Retinal pigment epithelial cell (primary cell): Measurements from ENCODE around the gene C4B.
"Not testable (repeated sequence)": the region's sequence is repeated elsewhere in the genome, so short reads cannot be mapped to it uniquely, and the experiment has no call there.

Source experiments
- DNase-seq: peaks from one replicate; pipeline ENCODE4 v3.0.0-alpha.2; 2010; ENCODE audit warnings: low read depth
- H3K4me3 ChIP-seq: 2 replicates; pipeline ENCODE4 v1.5.1; 2011; ENCODE audit warnings: mild to moderate bottlenecking, low read length, control low read depth, moderate library complexity
- TF ChIP-seq, protein P1 (sequence below): conservative IDR thresholded peaks from 2 replicates; pipeline ENCODE4 v1.5.1; 2011; ENCODE audit warnings: low read depth, low read length, control low read depth, inconsistent platforms

Gene C4B

DNA sequence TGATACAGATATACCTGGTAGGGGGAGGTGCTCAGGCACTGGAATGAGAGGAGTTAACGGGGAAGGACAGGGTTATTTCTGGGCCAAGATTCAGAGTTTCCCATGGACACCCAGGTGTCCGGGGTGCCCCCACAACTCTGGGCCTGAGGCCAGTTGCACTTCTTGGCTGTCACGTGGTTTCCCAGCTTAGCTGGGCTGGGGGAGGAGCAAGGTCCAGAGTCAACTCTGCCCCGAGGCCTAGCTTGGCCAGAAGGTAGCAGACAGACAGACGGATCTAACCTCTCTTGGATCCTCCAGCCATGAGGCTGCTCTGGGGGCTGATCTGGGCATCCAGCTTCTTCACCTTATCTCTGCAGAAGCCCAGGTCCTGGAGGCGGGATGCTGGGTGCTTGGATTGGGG is at the start of gene C4B:
TSS of gene C4B (plus strand) at position 249 of the 400 bp plus-strand sequence. CDS start at position 300, 51 bp downstream.
- H3K4me3 ChIP-seq, DNase-seq: not testable (repeated sequence)

DNA sequence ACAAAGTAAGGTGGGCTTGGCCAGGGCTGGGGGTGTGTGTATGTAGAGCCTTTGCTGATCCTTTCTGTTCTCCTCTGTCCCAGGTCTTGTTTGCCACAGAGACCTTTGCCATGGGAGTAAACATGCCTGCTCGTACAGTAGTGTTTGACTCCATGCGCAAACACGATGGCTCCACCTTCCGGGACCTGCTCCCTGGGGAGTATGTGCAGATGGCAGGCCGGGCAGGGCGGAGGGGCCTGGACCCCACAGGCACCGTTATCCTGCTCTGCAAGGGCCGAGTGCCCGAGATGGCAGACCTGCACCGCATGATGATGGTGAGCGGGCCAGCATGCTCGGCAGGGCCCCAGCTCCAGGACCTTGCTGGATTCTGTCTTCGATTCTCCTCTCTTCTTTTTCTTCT is 48.9 kb upstream of the C4B start:
- TF ChIP-seq, protein P1, sequence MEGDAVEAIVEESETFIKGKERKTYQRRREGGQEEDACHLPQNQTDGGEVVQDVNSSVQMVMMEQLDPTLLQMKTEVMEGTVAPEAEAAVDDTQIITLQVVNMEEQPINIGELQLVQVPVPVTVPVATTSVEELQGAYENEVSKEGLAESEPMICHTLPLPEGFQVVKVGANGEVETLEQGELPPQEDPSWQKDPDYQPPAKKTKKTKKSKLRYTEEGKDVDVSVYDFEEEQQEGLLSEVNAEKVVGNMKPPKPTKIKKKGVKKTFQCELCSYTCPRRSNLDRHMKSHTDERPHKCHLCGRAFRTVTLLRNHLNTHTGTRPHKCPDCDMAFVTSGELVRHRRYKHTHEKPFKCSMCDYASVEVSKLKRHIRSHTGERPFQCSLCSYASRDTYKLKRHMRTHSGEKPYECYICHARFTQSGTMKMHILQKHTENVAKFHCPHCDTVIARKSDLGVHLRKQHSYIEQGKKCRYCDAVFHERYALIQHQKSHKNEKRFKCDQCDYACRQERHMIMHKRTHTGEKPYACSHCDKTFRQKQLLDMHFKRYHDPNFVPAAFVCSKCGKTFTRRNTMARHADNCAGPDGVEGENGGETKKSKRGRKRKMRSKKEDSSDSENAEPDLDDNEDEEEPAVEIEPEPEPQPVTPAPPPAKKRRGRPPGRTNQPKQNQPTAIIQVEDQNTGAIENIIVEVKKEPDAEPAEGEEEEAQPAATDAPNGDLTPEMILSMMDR: no peak

GRCh38 chr6:31966506-31966905 is 48.1 kb upstream of the C4B start:
- TF ChIP-seq, protein P1: no peak
- H3K4me3 ChIP-seq: no peak overlapping the region
- no peak for DNase-seq

More for the DNA sequence above, 48.9 kb upstream of the C4B start:
- no peak for DNase-seq
- no peak overlapping the region for H3K4me3 ChIP-seq

- DNase-seq: no peak
- TF ChIP-seq, protein P1: no peak
- H3K4me3 ChIP-seq: no peak overlapping the region
Measured at GRCh38 chr6:31966997-31967925, 47.3 kb upstream of the C4B start.

GRCh38 chr6:31967926-31968320 is 46.7 kb upstream of the C4B start:
- no peak for DNase-seq
- TF ChIP-seq, protein P1: no peak
- no peak overlapping the region for H3K4me3 ChIP-seq

GRCh38 chr6:31968326-31968725 is 46.3 kb upstream of the C4B start:
- DNase-seq: no peak
- no peak overlapping the region for H3K4me3 ChIP-seq
- TF ChIP-seq, protein P1: no peak

DNA sequence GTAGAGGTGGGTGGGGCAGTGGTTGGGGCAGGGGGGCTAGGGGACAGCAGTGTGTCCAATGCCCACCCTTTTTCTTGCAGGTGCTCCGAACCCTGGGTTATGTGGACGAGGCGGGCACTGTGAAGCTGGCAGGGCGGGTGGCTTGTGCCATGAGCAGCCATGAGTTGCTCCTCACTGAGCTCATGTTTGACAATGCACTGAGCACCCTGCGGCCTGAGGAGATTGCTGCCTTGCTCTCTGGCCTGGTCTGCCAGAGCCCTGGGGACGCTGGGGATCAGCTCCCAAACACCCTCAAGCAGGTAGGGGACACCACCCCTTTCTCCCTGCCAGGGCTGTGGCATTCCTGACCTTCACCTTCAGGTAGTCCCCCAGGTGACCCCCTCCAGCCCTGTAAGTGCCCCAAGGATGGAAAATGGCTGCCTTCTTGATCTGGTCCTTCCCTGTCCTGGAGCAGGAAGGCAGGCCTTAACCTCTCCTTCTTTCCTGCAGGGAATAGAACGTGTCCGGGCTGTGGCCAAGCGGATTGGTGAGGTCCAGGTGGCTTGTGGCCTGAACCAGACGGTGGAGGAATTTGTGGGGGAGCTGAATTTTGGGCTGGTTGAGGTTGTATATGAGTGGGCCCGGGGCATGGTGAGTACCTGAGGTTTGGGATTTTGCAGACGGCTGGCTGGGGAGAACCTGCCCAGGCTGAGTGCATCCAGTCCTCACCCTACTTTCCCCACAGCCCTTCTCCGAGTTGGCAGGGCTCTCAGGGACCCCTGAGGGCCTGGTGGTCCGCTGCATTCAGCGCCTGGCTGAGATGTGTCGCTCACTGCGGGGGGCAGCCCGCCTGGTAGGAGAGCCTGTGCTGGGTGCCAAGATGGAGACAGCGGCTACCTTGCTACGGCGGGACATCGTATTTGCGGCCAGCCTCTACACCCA is 45.5 kb upstream of the C4B start:
- no peak for DNase-seq
- TF ChIP-seq, protein P1: no peak
- no peak overlapping the region for H3K4me3 ChIP-seq
